DLD1 (cell line): ENCODE measurements around the gene ABTB2.
"Not testable (repeated sequence)": the region's sequence is repeated elsewhere in the genome, so short reads cannot be mapped to it uniquely, and the experiment has no call there.

Experiments used
- in situ Hi-C: cut with HindIII; loops from 2 replicates; pipeline ENCODE4 v1.10.0; 2017; ENCODE audit warnings: low sequenced_read_pairs

ABTB2 gene

GRCh38 chr11:34246511-34246910 lies 111.3 kb downstream of the ABTB2 start:
- in situ Hi-C loops, result not testable (repeated sequence)

GRCh38 chr11:34245041-34245440 lies 112.8 kb downstream of the ABTB2 start:
- in situ Hi-C loops, result no loop called here

GRCh38 chr11:34243600-34244464 lies 114.0 kb downstream of the ABTB2 start:
- in situ Hi-C loops, result no loop called here

GRCh38 chr11:34242037-34242625 lies 115.7 kb downstream of the ABTB2 start:
- in situ Hi-C loops, result no loop called here

GRCh38 chr11:34240150-34240494 lies 117.7 kb downstream of the ABTB2 start:
- in situ Hi-C loops, result no loop called here

GRCh38 chr11:34239465-34240149 lies 118.2 kb downstream of the ABTB2 start:
- in situ Hi-C loops, result no loop called here

GRCh38 chr11:34238966-34239365 lies 118.8 kb downstream of the ABTB2 start:
- in situ Hi-C loops, result no loop called here

- in situ Hi-C loops, result no loop called here
Observed at GRCh38 chr11:34238533-34238932, 119.3 kb downstream of the ABTB2 start.

- in situ Hi-C loops, result no loop called here
Observed at GRCh38 chr11:34236572-34236971, 121.2 kb downstream of the ABTB2 start.

- in situ Hi-C loops, result no loop called here
Observed at GRCh38 chr11:34235591-34236071, 122.2 kb downstream of the ABTB2 start.

GRCh38 chr11:34235189-34235588 lies 122.6 kb downstream of the ABTB2 start:
- in situ Hi-C loops, result no loop called here

GRCh38 chr11:34234086-34234740 lies 123.6 kb downstream of the ABTB2 start:
- in situ Hi-C loops, result no loop called here

GRCh38 chr11:34233215-34233614 lies 124.6 kb downstream of the ABTB2 start:
- in situ Hi-C loops, result no loop called here

GRCh38 chr11:34232807-34233206 lies 125.0 kb downstream of the ABTB2 start:
- in situ Hi-C loops, result no loop called here

- in situ Hi-C loops, result no loop called here
Observed at GRCh38 chr11:34226210-34226609, 131.6 kb downstream of the ABTB2 start.

- in situ Hi-C loops, result no loop called here
Observed at GRCh38 chr11:34225091-34225490, 132.7 kb downstream of the ABTB2 start.

GRCh38 chr11:34224434-34224966 lies 133.3 kb downstream of the ABTB2 start:
- in situ Hi-C loops, result no loop called here

- in situ Hi-C loops, result no loop called here
Observed at GRCh38 chr11:34223907-34224306, 133.9 kb downstream of the ABTB2 start.

GRCh38 chr11:34223021-34223813 lies 134.6 kb downstream of the ABTB2 start:
- in situ Hi-C loops, result no loop called here

- in situ Hi-C loops, result no loop called here
Observed at GRCh38 chr11:34222030-34222429, 135.8 kb downstream of the ABTB2 start.
